HepG2 (cell line): ENCODE results near the gene MIB2. TPM values are rescaled to one million over a fixed set of nuclear protein-coding genes. Genes with fewer than 3 reads are reported as not detected.
A peak's percentile ranks its signal among the peaks of the same experiment; 100 is the strongest.

Experiments used
- DNMT1 ChIP-seq: sonication (generic); formaldehyde crosslinking; IDR thresholded peaks from 2 replicates; pipeline ENCODE4 v1.5.1; 2020; ENCODE audit warnings: mild to moderate bottlenecking, missing genetic modification reagents
- FOXP4 ChIP-seq: sonication (generic); formaldehyde crosslinking; IDR thresholded peaks from 2 replicates; pipeline ENCODE4 v1.4.0; 2020; ENCODE audit warnings: missing genetic modification reagents
- IRX3 ChIP-seq: sonication (generic); formaldehyde crosslinking; IDR thresholded peaks from 2 replicates; pipeline ENCODE4 v1.8.1; 2023; ENCODE audit warnings: mild to moderate bottlenecking, low read depth, missing genetic modification reagents, borderline replicate concordance
- MEIS1 ChIP-seq: sonication (generic); formaldehyde crosslinking; IDR thresholded peaks from 2 replicates; pipeline ENCODE4 v1.9.0; 2021; ENCODE audit warnings: mild to moderate bottlenecking, missing genetic modification reagents, moderate library complexity, borderline replicate concordance
- SNAI1 ChIP-seq: sonication (generic); formaldehyde crosslinking; IDR thresholded peaks from 2 replicates; pipeline ENCODE4 v1.5.0; 2020; ENCODE audit warnings: mild to moderate bottlenecking, missing genetic modification reagents, borderline replicate concordance
- ZFP91 ChIP-seq: sonication (generic); formaldehyde crosslinking; IDR thresholded peaks from 2 replicates; pipeline ENCODE4 v1.9.0; 2022; ENCODE audit warnings: missing genetic modification reagents, mild to moderate bottlenecking, borderline replicate concordance
- ZMAT3 ChIP-seq: sonication (generic); formaldehyde crosslinking; conservative IDR thresholded peaks from 2 replicates; pipeline ENCODE4 v1.7.0; 2021; ENCODE audit warnings: missing genetic modification reagents
- ZNF160 ChIP-seq: sonication (generic); formaldehyde crosslinking; IDR thresholded peaks from 2 replicates; pipeline ENCODE4 v1.8.0; 2022; ENCODE audit warnings: mild to moderate bottlenecking, inconsistent platforms, missing genetic modification reagents
- ZNF260 ChIP-seq: sonication (generic); formaldehyde crosslinking; IDR thresholded peaks from 2 replicates; pipeline ENCODE4 v1.4.0; 2020; ENCODE audit warnings: missing genetic modification reagents, low read depth, mild to moderate bottlenecking, borderline replicate concordance
- ZNF280D ChIP-seq: sonication (generic); formaldehyde crosslinking; IDR thresholded peaks from 2 replicates; pipeline ENCODE4 v1.5.1; 2020; ENCODE audit warnings: mild to moderate bottlenecking, missing genetic modification reagents
- ZNF282 ChIP-seq: fragments of 450-650 bp; IDR thresholded peaks from 2 replicates; pipeline ENCODE4 v1.6.1; 2018; ENCODE audit not compliant: partially characterized antibody
- ZNF296 ChIP-seq: sonication (generic); formaldehyde crosslinking; conservative IDR thresholded peaks from 2 replicates; pipeline ENCODE4 v1.5.0; 2020; ENCODE audit warnings: mild to moderate bottlenecking, missing genetic modification reagents
- ZNF44 ChIP-seq: sonication (generic); formaldehyde crosslinking; IDR thresholded peaks from 2 replicates; pipeline ENCODE4 v1.5.1; 2020; ENCODE audit warnings: mild to moderate bottlenecking, missing genetic modification reagents
- ZNF572 ChIP-seq: sonication (generic); formaldehyde crosslinking; IDR thresholded peaks from 2 replicates; pipeline ENCODE4 v1.5.1; 2020; ENCODE audit warnings: mild to moderate bottlenecking, missing genetic modification reagents
- ZNF674 ChIP-seq: sonication (generic); formaldehyde crosslinking; IDR thresholded peaks from 2 replicates; pipeline ENCODE4 v1.5.0; 2020; ENCODE audit warnings: low read depth, mild to moderate bottlenecking, missing genetic modification reagents
- ZNF800 ChIP-seq: sonication (generic); formaldehyde crosslinking; IDR thresholded peaks from 2 replicates; pipeline ENCODE4 v1.4.0; 2020; ENCODE audit warnings: missing genetic modification reagents
- ZSCAN29 ChIP-seq: sonication (generic); formaldehyde crosslinking; conservative IDR thresholded peaks from 2 replicates; pipeline ENCODE4 v1.4.0; 2020; ENCODE audit warnings: mild to moderate bottlenecking, missing genetic modification reagents
- polyA plus RNA-seq, 8 experiments: library from polyadenylated mRNA; depleted of rRNA in 3 of 8; stranded (reverse) in 7 of 8; unstranded in 1 of 8; fragments of >200 nt; fragmentation: Illumina TruSeq in 4 of 8; extraction: Trizol in 4 of 8; gene quantifications; 2 replicates each; pipeline versions ENCODE4 v1.2.1 to v1.2.3, GENCODE V29; 2011 to 2016; ENCODE audit warnings: low read depth in 4 of 8, missing spikeins in 1 of 8, mixed read lengths in 1 of 8; ENCODE audit not compliant: insufficient read depth in 1 of 8
- total RNA-seq, 5 experiments: library from RNA; depleted of rRNA; stranded (reverse); fragments of >200 nt; fragmentation: Illumina TruSeq; extraction: Trizol; gene quantifications; 2 replicates each; pipeline ENCODE4 v1.2.3, GENCODE V29; 2016; ENCODE audit warnings: low read depth in 1 of 5

The MIB2 gene
- total and polyA plus RNA-seq, 2 of the 13 experiments (the other 11 are each of a cell fraction or from before 2014, with no cell fraction given), result 19.9 to 30.4 TPM

GRCh38 chr1:1599030-1599934 is 16.0 kb upstream of the MIB2 start (continued):
- no peak for TF ChIP-seq ZNF572 (CRISPR knock-in tag)
- TF ChIP-seq SNAI1 (CRISPR knock-in tag), result no peak
- TF ChIP-seq IRX3 (CRISPR knock-in tag), result peak; percentile 59; the same call in 1 of the 2 replicates
- no peak for TF ChIP-seq ZNF44
- TF ChIP-seq FOXP4, result no peak
- TF ChIP-seq ZNF296 (CRISPR knock-in tag), result no peak
- TF ChIP-seq ZNF282, result no peak
- TF ChIP-seq ZNF260 (CRISPR knock-in tag), result no peak
- no peak for TF ChIP-seq ZSCAN29 (CRISPR knock-in tag)
- no peak for TF ChIP-seq ZNF674 (CRISPR knock-in tag)
- TF ChIP-seq MEIS1 (CRISPR knock-in tag), result no peak
- 0 out of 2 replicates have a peak, but pooled peaks have one; percentile 19 for TF ChIP-seq ZFP91 (CRISPR knock-in tag)
- no peak for TF ChIP-seq DNMT1 (CRISPR knock-in tag)
- peak; percentile 48; the same call in 1 of the 2 replicates for TF ChIP-seq ZNF800 (CRISPR knock-in tag)
- no peak for TF ChIP-seq ZMAT3
- TF ChIP-seq ZNF160, result no peak
- no peak for TF ChIP-seq ZNF280D (CRISPR knock-in tag)
